Adrenal gland (tissue), 5 donors: Measurements from ENCODE around the gene PSTPIP2.

ENCODE experiments used
- CTCF ChIP-seq, 6 experiments: fragments of 450-650 bp in 4 of 6; fragments of 200-600 bp in 2 of 6; sonication (generic) in 1 of 6; IDR thresholded peaks; 1 replicate in 5 of 6; 2 replicates in 1 of 6; pipeline versions ENCODE4 v1.5.1 to v1.8.0; 2016 to 2021; ENCODE audit warnings: antibody characterized with exemption in 6 of 6, mild to moderate bottlenecking in 2 of 6, moderate library complexity in 1 of 6
- POLR2A ChIP-seq, 2 donors: fragments of 450-650 bp; IDR thresholded peaks; one replicate each; pipeline ENCODE4 v1.6.1; 2017; ENCODE audit warnings: antibody characterized with exemption in 2 of 2, mild to moderate bottlenecking in 2 of 2, moderate library complexity in 1 of 2
- donor health status: DM: no; HTN: no; CAD: no.

GRCh38 chr18:46034230-46034629 is 37.8 kb downstream of the PSTPIP2 start:
- no peak for TF ChIP-seq CTCF (IDR thresholded peaks at IDR 0.05)
- no peak for TF ChIP-seq POLR2A (IDR thresholded peaks at IDR 0.05)
